Mammary epithelial cell (primary cell): ENCODE results near the gene GRB10.

ENCODE experiments used
- EZH2 ChIP-seq: IDR thresholded peaks from 2 replicates; pipeline ENCODE4 v1.6.1; 2012; ENCODE audit warnings: low read length, inconsistent platforms, borderline replicate concordance
- TF ChIP-seq, protein P1 (sequence below), 2 donors: IDR thresholded peaks in 1 of 2; conservative IDR thresholded peaks in 1 of 2; 2 replicates each; pipeline ENCODE4 v1.5.1; 2011 to 2012; ENCODE audit warnings: inconsistent platforms in 2 of 2, low read length in 2 of 2, mild to moderate bottlenecking in 2 of 2, control low read depth in 1 of 2, low read depth in 1 of 2; ENCODE audit not compliant: insufficient read depth in 1 of 2; ENCODE audit errors: extremely low read depth in 1 of 2

- TF ChIP-seq, protein P1, sequence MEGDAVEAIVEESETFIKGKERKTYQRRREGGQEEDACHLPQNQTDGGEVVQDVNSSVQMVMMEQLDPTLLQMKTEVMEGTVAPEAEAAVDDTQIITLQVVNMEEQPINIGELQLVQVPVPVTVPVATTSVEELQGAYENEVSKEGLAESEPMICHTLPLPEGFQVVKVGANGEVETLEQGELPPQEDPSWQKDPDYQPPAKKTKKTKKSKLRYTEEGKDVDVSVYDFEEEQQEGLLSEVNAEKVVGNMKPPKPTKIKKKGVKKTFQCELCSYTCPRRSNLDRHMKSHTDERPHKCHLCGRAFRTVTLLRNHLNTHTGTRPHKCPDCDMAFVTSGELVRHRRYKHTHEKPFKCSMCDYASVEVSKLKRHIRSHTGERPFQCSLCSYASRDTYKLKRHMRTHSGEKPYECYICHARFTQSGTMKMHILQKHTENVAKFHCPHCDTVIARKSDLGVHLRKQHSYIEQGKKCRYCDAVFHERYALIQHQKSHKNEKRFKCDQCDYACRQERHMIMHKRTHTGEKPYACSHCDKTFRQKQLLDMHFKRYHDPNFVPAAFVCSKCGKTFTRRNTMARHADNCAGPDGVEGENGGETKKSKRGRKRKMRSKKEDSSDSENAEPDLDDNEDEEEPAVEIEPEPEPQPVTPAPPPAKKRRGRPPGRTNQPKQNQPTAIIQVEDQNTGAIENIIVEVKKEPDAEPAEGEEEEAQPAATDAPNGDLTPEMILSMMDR (conservative IDR thresholded peaks at IDR 0.05 in 1 of 2, IDR thresholded peaks at IDR 0.05 in 1 of 2; ENCODE audit: extremely low read depth in 1 of 2, insufficient read depth in 1 of 2, low read depth in 1 of 2, low read length in 2 of 2): no peak
- no peak for TF ChIP-seq EZH2
Measured at GRCh38 chr7:50706469-50706937, 76.2 kb downstream of the GRB10 start.
